GM19452 (cell line): ENCODE data around the gene COL15A1.

Source experiments
- ATAC-seq: cut with Tn5 transposase; IDR thresholded peaks from one replicate; pipeline ENCODE4 v1.9.1; 2021; ENCODE audit not compliant: unreplicated experiment

The COL15A1 gene

DNA sequence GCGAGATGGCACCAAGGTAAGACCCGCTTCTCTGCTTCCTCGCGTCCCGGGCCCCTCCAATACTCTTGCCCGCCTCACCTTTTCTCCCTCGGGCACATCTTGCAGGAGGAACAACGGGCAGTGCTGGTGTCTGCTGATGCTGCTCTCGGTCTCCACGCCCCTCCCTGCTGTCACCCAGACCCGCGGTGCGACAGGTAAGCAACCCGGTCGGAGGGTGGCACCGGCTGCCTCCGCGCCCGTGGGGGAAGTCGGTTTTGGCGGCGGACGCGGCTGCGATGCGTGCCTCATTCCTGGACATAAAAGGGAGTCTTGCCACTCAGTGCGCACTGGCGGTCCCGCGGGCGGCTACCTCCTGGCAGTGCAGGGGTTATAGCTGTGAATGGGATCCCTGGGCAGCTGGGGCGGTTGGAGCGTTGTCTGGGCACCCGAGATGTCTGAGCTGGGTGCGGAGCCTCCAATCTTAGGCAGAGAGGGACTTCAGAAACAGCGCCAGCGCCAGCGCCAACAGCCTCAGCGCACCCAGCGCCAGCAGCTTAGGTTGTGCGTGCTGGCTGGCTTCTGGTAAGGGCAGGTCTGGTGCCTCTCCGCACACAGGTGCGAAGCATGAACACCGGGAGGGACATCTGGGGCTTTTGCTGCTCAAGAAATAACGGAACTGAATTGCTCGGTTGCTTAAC, 488 bp downstream of the COL15A1 start:
- ATAC-seq, result no peak

DNA sequence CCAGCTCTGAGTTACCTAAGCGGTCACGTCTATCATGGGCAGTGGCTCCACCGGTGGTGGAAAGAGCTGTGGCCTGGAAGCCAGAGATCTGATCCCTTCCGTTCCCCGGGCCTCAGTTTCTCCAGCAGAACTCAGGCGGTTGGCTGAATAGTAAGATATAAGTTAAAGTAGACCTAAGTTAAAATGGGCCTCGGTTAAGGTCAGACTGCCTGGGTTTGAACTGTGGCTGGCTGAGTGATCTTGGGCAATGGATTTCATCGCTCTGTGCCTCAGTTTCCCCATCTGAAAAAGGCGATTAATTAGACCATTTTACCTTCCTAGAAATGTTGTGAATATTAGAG, 997 bp downstream of the COL15A1 start:
- ATAC-seq, result no peak

DNA sequence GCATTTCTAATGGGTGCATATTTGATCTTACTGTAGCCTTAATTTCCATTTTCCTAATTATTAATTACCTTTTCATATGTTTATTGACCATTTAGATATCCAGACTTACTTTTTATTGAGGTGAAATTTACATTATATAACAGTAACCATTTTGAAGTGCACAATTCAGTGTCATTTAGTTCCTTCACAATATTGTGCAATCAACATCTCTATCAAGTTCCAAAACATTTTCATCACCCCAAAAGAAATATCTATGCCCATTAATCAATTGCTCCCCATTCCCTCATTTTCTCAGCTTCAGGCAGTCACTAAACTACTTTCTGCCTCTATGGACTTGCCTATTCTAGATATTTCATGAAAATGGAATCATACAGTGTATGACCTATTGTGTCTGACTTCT, 5.9 kb downstream of the COL15A1 start:
- no peak for ATAC-seq

DNA sequence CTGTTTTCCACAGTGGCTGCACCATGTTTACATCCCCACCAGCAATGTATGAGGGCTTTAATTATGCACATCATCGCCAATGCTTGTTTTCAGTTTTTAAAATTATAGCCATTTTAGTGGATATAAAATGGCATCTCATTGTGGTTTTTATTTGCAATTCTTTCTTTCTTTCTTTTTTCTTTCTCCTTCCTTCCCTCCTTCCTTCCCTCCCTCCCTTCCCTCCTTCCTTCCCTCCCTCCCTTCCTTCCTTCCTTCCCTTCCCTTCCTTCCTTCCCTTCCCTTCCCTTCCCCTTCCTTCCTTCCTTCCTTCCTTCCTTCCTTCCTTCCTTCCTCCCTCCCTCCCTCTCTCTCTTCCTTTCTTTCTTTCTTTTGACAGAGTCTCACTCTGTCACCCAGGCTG, 6.6 kb downstream of the COL15A1 start:
- ATAC-seq, result no peak

DNA sequence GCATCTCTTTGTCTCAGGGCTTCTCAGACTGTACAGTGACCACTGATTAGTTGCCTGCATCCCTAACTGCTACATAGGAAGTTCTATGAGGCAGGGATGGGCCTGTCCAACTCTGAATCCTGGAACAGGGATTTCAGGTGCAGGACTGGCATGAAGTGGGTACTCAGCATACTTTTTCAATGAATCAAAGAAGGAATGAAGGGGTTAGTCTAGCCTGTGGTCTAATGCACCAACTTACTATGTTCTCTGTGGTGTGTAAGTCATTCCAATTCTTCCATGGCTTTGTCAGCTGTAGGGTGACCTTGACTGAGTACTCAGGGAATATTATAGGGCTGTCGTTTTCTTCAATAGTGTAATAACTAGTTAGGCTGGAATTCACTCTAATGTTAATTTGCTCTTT, 8.3 kb downstream of the COL15A1 start:
- no peak for ATAC-seq

DNA sequence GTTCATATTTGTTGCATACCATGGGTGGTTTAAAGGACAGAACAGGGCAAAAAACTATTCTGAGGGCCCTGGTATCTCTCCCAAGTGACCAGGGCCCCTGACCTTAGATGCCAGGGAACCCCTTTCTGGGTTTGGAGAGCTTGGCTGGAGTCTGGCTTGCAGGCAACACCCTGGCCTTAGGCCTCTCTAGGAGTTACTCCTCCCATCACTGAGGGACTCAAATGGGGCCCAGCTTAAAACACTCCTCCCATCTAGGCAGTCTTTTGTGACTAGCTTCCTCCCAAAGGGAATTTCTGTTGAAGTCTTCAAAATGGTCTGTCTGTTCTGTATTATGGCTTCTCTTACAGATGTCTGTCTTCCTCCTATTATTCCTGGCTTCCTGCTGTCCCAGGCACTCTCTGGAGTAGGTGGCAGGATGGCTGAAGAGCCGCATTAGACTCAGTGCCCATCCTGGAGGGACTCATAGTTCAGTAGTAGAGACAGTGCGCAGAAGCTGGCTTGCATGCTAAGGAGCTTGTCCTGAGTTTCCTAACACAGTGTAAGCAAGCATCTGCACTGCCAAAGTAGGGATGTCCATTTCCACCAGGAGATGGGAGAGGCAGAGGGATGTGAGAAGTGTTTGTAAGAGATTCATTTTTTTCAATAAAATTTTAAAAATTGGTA, 10.0 kb downstream of the COL15A1 start:
- ATAC-seq, result no peak

DNA sequence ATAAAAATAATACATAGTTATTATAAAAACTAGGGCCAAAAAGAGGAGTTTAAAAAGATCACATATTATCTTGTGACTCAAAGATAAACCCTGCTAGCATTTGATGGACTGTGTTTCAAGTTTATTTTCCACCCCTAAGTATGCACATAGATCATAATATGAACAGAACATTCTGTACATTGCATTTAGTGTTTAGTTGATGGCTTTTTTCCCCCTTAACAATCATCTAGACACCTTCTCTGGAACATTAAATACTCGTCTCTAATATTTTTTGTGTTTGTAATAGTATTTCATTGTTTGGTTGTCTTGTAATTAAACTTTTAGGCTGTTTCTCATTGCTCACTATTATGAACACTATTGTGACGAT, 10.5 kb downstream of the COL15A1 start:
- ATAC-seq, result no peak

DNA sequence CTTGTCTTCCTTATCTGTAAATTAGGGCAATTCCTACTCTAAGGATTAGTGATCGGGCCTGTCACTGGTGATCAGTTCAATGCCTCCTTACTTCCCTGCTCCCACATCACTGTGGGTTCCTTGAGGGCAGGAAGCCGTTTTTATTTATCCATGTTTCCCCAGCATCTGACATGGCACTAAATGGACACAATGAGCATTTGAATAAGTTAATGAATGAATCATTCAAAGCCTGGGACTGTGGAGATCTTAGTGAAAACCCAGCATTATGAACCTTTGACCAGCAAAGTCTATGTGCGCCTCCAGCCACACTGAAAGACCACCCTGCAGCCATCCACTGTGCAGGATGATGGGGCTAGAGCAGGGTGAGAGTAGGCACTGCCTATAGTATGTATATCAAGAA, 11.6 kb downstream of the COL15A1 start:
- ATAC-seq, result no peak

DNA sequence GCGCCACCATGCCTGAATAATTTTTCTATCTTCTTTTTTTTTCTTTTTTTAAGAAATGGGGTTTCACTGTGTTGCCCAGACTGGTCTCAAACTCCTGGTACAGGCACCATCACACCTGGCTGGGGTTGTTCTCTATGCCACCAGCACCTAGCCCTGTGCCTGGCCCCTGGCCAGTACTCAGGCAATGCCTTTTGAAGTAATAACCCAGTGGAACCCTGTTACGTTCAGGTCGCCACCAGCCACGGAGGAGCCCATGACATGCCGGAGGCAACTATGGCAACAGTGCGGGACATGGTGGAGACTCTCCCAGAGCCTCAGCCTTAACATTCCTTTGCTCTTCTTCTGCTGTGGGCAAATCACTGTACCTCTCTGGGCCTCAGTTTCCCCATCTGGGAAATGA, 14.1 kb downstream of the COL15A1 start:
- ATAC-seq, result no peak

DNA sequence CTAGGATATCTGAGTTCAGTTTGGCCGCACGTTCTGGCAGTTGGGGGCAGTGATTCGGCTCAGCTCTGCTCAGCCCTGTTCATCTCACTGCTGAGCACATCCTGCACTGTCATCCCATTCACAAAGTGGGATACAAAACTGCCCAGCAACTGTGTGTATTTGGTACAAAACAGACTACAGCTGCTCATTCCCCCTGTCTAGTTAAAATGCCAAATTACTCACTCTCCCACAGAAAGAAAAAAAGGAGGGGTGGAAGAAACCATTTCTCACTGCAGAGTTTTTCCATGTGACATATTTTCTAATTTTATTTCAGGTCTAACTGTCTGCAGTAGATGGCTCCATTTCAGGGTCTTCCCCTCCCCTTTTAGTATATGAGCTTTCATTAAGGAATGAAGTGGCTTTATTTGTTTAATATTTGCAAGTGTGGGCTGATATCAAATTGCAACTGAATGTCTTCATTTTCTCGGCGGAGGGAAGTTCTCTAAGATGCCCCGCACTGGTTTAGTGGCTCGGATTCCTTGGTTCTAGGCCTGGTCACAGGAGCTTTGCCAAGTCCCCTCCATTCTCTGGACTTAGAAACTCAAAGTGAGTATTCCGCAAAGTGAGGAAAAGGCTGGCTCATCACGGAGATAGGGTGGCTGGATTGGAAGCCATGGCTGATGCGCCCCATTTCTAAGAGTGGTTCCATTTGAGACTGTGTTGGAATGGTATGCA, 14.7 kb downstream of the COL15A1 start:
- ATAC-seq, result no peak

DNA sequence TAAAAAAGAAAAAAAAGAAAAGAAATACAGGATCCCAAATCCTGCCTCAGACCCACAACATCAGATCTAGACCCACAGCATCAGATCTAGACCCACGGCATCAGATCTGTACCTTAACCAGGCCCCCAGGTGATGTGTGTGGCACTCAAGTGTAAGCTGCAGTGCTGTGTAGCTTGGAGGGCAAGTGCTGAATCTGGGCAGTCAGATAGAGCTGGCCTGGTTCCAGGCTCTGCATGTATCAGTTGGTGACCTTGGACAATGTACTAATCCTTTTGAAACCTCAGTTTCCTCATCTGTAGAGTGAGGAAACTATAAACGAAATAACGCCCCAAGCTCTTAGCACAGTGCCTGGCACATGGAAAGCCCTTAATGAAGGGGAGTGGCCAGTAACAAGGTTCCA, 16.7 kb downstream of the COL15A1 start:
- no peak for ATAC-seq

DNA sequence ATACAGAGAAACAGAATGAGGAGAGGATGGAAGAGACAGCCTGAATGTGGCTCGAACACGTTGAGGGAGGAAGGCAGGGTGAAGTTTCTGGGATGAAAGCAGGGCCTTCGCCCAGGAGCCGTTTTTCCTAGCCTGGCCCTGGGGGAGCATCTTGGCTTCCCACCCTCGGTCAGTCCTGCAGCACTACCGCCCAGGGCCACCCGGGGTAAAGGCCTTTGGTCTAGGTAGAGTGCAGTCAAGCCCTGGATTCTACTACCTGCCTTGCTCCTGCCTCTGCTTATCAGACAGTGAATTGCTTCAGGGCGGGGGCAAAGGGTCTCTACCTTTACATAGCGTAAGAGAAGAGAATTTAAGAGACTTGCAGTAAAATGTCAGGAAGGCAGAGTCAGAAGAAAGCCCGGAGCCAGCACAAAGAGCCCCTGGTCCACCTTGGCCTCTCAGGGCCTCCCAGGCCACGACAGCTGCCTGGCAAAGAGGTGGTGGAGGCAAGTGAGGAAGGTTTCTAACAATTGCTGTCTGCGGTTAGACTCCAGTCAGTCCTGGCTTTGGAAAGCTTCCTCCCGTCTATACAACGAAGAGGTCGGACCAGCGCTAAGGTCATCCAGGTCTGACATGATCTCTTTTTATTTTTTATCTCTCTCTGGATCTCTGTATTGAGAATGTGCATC, 17.9 kb downstream of the COL15A1 start:
- no peak for ATAC-seq

DNA sequence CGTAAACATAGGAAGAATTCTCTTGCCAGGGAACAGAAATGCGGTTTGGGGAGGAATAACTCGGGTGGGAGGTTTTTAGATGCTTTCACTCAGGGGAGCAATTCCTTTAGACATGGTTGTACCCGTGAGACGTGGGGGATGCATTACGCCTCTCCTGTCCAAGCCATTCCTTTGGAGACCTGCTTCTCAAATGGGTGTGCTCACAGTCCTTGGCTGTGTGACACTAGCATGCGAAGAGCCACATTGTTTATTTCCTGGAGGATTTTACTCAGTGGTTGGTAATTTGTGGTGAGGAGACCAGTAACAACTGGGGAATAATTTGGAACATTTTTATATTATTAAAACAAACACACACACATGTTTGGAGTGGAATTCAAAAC, 18.5 kb downstream of the COL15A1 start:
- no peak for ATAC-seq

DNA sequence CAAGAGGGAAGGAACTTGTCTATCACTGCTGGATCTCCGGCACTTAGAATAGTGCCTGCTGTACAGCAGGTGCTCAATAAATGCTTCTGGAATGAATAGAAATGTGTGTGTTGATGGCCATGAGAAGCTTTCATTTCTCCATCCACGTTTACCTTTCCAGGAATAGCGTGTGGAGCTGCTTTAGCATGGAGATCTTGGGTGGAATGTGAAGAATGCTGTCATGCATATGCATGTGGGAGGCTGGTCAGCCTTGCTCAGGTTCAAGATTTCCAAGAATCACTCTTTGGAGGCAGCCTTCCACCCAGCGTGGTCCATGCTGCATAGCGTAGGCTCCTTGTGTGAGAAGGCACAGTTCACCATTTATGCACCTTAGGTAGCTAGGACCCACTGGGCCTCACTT, 19.2 kb downstream of the COL15A1 start:
- ATAC-seq, result no peak

DNA sequence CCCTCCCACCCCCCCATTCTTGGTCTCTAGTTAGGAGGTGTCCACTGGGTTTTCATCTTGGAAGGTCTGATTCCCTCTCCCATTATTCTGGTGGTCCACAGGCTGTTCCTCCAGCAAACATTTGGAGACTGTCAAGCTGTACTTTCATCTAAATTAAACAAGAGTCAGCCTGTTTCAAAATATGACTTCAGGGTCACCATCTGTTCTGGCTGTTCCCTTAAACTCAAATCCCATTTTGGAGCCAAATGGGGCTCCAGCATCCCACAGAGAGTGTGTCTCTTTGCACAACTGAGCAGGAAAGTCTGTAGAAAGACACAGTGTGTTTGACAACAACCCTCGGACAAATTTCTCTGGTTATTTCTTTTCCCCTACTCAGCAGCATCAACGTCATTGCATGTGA, 20.5 kb downstream of the COL15A1 start:
- ATAC-seq, result no peak

DNA sequence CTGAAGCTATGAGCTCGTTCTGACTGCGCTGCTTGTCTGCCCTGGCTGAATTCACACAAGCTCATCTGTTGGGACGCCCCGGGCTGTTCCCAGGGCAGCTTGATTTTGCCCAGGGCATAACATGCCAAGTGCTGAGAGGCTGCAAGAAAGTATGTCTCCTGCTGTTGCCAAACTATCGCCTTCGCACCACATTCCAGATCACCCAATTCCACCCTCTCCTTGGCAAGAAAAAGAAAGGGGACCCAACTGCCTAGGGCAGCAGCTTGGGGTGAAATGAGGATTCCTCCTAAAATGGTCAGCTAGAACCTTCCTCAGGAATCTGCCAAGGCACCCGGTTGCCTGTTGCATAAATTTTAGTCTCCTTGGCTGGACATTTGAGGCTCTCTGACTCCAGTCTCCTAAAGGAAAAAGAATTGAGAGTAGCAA, 21.2 kb downstream of the COL15A1 start:
- ATAC-seq, result no peak

DNA sequence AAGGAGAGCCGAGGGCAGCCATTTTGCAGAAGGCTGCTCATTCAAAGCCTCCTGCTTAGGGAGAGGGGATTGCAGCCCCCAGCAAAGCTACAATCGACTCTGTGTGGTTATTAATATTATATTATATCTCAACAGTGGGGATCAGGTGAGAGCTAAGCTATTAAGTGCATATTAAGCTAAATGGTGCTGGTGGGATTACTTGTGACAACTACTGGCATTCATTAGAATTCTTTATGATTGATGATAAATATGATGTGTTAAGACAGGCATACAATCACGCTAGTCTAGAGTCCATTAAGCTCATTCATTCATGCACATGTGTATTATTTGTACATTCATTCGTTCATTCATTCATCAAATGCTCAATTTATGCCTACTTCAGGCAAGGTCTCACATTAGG, 23.0 kb downstream of the COL15A1 start:
- ATAC-seq, result no peak

DNA sequence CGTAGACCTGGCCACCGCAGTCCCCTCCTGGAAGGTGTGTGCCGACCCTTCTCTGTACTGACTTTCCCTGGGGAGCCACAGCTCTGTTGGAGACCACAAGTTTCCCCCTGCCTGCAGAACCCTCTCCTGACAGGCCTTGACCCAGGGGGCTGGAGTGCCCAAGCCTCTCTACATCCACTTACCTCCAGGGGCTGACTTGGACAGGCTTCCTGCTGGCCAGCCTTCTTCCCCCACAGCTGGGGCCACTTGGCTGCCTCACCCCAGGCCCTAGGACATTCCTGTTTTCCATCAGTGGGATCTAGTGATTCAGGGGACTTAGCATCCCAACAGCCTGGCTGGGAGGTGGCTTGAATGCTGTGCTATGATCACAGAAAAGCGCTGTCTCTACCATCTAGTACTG, 23.6 kb downstream of the COL15A1 start:
- no peak for ATAC-seq

DNA sequence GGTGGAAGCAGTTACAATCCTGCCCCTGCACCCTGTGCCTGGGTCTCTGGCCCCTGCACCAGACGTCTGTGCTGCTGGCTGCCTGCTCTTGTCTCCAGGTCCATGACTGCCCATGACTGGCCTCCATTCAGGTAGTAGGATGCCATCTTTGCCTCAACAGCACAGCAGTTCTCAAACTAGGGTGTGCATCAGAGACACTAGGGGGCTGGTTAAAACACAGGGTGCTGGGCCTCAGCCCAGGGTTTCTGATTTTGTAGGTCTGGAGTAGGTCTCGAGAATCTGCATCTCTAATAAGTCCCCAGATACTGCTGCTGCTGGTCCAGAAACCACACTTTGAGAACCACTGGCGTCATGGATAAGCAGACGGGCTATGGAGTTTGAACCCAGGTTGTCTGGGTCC, 24.0 kb downstream of the COL15A1 start:
- ATAC-seq, result no peak

DNA sequence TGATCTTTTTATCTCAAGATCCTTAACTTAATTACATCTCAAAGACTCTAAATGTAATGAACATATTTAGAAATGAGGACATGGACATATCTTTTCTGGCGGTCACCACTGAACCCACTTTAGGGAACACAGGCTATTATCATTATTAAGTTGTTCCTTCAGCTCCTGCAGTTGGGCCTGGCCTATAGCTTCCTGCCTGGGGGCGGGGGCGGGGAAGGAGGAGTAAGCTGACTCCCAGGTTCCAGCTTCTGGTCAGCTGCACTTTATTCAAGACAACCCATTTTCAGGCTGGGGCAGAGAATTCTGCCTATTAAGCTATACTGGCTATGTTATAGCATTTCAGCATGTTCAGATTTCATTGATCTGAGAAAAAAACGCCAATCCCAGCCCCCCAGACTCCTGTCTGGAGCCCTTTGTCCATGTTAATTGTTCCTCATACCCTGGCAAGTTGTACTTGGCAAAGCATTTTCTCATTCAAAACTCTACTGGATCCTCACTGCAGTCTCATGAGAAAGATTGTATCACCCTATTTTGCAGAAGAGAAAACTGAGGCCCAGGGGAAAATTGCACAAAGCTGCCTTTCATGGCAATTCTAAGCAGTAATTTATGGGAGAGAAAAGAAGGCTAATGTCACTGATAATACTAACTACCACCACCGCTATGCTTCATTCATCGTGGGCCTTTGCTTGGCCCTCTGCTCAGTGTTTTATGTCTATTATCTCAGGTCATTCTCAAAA, 25.1 kb downstream of the COL15A1 start:
- no peak for ATAC-seq

DNA sequence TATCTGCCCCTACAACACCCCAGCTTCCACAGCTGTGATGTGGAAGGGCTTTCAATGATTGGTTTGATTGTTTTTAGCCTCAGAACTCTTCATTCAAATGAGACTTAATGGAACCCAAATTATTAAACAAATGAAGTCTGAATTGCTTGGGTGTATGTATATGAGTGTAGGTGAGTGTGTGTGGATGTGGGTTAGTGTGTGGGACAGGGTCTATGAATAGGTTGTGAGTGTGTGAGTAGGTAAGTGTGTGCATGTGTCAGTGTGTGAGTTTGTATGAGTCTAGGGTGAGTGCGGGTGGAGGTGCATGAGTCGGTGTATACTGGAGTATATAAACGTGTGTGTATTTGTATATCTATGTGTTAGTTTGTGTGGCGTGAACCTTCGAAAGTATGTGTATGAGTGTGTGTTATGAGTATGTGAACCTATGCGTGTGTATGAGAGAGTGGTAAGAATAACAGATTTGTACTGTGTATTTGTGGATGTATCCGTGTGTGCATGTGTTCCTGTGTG, 26.9 kb downstream of the COL15A1 start:
- ATAC-seq, result no peak
